Fibroblast of villous mesenchyme (primary cell): ENCODE results near the gene CNTN4. TPM values are rescaled to one million over a fixed set of nuclear protein-coding genes. Genes with fewer than 3 reads are reported as not detected.

Experiments
- DNase-seq: peaks from one replicate; pipeline ENCODE4 v3.0.0-alpha.2; 2010; ENCODE audit warnings: low read depth
- H3K4me3 ChIP-seq: 2 replicates; pipeline ENCODE4 v1.5.1; 2011; ENCODE audit warnings: low read depth, mild to moderate bottlenecking, low read length
- total RNA-seq: library from RNA; depleted of rRNA; stranded (reverse); fragments of >200 nt; gene quantifications from 2 replicates; pipeline ENCODE4 v1.2.3, GENCODE V29; 2012
- TF ChIP-seq, protein P1 (sequence below): IDR thresholded peaks from 2 replicates; pipeline ENCODE4 v1.5.1; 2012; ENCODE audit warnings: low read depth, mild to moderate bottlenecking, low read length; ENCODE audit not compliant: insufficient read depth

The CNTN4 gene
- total RNA-seq, 1 donor = 6.9 TPM

DNA sequence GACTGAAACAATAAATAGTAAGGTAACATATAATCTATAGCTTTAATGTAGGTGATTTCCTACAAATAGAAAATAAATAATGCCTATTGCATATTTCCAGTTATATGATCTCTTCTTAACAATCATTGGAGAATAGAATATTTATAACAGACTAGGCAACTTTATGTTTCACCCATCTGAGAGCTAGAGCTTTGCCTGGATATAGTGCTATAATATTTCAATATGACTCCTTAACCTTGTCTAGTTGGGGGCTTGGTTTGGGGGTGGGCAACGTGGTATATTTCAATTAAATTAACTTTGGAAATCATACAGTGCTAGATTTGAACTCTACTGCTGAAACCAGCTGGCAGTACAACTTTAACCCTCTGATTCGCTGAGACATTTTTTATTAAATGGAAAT lies 265.2 kb downstream of the CNTN4 start:
- TF ChIP-seq, protein P1, sequence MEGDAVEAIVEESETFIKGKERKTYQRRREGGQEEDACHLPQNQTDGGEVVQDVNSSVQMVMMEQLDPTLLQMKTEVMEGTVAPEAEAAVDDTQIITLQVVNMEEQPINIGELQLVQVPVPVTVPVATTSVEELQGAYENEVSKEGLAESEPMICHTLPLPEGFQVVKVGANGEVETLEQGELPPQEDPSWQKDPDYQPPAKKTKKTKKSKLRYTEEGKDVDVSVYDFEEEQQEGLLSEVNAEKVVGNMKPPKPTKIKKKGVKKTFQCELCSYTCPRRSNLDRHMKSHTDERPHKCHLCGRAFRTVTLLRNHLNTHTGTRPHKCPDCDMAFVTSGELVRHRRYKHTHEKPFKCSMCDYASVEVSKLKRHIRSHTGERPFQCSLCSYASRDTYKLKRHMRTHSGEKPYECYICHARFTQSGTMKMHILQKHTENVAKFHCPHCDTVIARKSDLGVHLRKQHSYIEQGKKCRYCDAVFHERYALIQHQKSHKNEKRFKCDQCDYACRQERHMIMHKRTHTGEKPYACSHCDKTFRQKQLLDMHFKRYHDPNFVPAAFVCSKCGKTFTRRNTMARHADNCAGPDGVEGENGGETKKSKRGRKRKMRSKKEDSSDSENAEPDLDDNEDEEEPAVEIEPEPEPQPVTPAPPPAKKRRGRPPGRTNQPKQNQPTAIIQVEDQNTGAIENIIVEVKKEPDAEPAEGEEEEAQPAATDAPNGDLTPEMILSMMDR = no peak
- H3K4me3 ChIP-seq = no peak overlapping the region
- no peak for DNase-seq

DNA sequence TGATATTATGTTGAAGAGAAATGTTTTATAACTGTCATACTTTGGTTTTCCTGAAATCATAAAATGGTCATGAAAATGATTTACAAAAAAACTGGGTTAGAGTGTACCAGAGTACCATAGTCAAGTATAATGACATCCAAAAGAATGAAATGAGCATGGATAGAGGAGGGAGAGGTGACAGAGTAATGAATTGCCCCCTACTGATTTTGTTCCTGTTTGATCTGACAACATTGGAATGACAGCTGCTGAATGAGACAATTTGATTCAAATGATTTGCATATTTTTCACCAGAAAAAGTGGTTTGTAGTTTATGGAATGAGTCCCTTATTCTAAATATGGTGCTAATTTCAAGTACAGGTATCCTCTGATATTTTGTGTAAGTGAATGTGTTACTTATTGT lies 271.7 kb downstream of the CNTN4 start:
- TF ChIP-seq, protein P1 = no peak
- no peak overlapping the region for H3K4me3 ChIP-seq
- DNase-seq = no peak

DNA sequence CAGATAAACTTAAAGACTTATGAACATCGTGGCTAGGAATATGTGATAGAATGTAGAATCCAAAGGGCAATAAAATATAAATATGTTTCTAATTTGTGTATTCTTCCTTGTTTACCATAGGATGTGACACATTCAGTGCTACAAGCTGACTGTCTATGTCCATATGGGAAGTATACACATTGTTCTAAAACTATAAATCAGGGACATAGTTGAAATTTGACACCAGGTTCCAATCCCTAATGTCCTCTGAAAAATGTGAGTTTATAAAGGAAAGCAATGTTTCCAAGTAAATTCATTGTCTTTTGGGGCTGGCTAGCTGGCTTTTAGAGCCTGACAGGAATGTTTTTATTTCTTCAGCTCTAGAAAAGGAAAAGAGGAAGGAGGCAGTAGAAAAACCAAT lies 273.6 kb downstream of the CNTN4 start:
- H3K4me3 ChIP-seq = no peak overlapping the region
- TF ChIP-seq, protein P1 = no peak
- DNase-seq = no peak

DNA sequence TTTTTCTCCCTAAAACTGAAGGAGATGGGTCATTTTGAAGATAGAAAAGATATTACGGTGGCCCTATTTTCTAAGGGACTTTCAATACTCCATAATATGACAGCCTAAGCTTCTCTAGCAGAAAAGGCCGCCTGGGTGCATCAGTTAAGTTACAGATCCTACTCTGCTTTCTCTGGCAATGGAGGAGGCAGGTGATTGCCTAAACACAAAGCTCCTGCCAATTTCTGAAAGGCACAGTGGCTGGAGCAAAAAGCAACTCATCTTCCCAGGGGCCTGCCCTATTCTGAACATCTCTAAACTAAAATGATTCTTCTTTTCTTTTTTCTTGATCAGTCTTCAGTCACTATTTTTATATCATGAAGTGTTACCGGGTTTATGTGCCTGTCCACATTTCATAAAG lies 276.7 kb downstream of the CNTN4 start:
- DNase-seq = no peak
- no peak overlapping the region for H3K4me3 ChIP-seq
- TF ChIP-seq, protein P1 = no peak

DNA sequence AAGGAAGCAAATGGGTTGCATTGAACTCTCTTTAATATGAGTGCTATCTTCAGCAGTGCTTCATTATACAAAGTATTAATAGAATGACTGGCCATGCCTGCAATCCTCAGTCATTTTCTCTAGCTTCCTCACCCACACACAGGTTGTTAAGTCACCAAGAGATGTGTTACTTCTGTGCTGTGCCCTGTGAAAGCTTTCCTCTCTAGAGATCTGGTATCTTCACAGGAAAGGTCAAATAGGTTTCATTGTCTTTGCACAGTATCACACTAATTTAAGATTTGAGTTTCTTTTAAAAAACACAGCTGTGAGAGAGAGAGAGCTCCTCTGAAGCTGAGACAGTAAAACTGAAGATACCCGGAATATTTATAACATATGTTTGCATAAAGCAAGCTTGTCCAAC lies 278.6 kb downstream of the CNTN4 start:
- TF ChIP-seq, protein P1 = no peak
- no peak for DNase-seq
- H3K4me3 ChIP-seq = no peak overlapping the region

DNA sequence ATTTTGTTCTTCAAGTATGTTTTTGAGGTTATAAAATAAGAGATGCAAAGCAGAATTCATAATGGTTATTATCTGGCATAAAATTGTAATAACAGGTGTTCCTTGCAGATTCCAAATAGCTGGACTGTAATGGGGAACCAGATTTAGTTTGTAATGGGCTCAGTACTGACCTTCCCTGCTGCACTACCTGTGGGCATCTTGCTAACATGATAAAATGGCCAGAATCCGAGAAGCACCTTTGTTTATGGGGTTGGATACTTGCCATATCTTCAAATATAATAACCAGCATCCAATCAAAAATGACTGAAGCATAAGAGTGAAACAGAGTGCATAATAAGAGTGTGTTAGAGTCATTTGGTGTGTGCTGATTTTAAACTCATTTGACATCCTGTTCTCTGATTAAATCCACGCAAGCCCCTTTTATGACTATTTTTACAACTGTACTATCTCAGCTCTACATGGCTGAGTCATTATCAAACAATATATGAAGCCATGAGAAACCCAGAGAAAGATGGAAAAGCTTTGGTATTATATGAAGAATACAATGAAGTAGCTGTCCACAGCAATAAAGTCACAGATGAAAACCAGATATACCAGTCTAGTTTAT lies 292.4 kb downstream of the CNTN4 start:
- DNase-seq = no peak
- TF ChIP-seq, protein P1 = no peak

DNA sequence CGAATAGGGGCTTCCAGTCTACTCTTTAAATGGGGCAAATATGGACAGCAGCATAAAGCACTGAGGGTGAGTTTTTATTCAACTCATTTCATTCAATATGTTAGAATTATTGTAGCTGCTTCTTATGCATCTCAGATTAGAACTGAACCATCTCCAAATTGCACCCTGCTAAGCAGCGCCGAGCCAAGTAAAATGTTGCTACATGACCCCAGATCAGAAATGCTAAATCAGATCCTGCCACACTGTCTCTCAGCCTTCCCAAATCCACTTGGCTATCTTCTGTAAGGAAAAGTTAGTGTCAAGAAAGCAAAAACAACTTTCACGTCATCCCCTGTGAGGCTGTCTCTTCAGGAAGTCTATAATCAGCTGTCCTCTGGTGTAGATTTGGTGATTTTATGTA lies 293.2 kb downstream of the CNTN4 start:
- TF ChIP-seq, protein P1 = no peak
- no peak overlapping the region for H3K4me3 ChIP-seq
- no peak for DNase-seq

More for the DNA sequence above, 292.4 kb downstream of the CNTN4 start:
- H3K4me3 ChIP-seq = no peak overlapping the region
